Spinal cord (tissue), 10 donors: ENCODE data around the gene CUL1. TPM values are rescaled to one million over a fixed set of nuclear protein-coding genes. Genes with fewer than 3 reads are reported as not detected.

ENCODE experiments used
- DNase-seq, 6 donors: peaks; one replicate each; pipeline versions ENCODE4 v3.0.0 to v3.0.0-alpha.2; 2013 to 2015; ENCODE audit warnings: low spot score in 6 of 6, low read depth in 4 of 6
- H3K27ac ChIP-seq: one replicate; pipeline ENCODE4 v1.5.1; 2013; ENCODE audit warnings: low read depth, low read length, control low read depth
- H3K27me3 ChIP-seq: one replicate; pipeline ENCODE4 v1.6.1; 2013; ENCODE audit warnings: low read length; ENCODE audit not compliant: control insufficient read depth, insufficient read depth
- H3K36me3 ChIP-seq: one replicate; pipeline ENCODE4 v1.6.1; 2013; ENCODE audit warnings: low read length; ENCODE audit not compliant: control insufficient read depth, insufficient read depth
- H3K4me1 ChIP-seq: one replicate; pipeline ENCODE4 v1.6.1; 2013; ENCODE audit warnings: low read length; ENCODE audit not compliant: control insufficient read depth, insufficient read depth
- H3K4me3 ChIP-seq: one replicate; pipeline ENCODE4 v1.5.1; 2013; ENCODE audit warnings: low read depth, low read length, control low read depth
- H3K9me3 ChIP-seq: one replicate; pipeline ENCODE4 v1.6.1; 2013; ENCODE audit warnings: low read length; ENCODE audit not compliant: control insufficient read depth, insufficient read depth
- WGBS: methylation state at CpG from one replicate; pipeline ENCODE4 v1.1.5; 2013; ENCODE audit warnings: missing lambda C conversion rate; ENCODE audit not compliant: insufficient coverage; 5-methylcytosine and 5-hydroxymethylcytosine counted together
- polyA plus RNA-seq, 2 donors: library from polyadenylated mRNA; unstranded; fragments of 120-200 nt; gene quantifications; one replicate each; pipeline ENCODE4 v1.2.1, GENCODE V29; 2013; ENCODE audit not compliant: insufficient read length in 2 of 2
- total RNA-seq, 2 donors: library from RNA; depleted of rRNA in 1 of 2; stranded (reverse); fragments of 120-200 nt in 1 of 2; fragments of >200 nt in 1 of 2; gene quantifications; one replicate each; pipeline versions ENCODE4 v1.2.3 to v1.2.4, GENCODE V29; 2013 to 2014
- donor health status: healthy.

Gene CUL1
- total and polyA plus RNA-seq, 4 donors: 48.4 to 61.4 (median 53.1) TPM

DNA sequence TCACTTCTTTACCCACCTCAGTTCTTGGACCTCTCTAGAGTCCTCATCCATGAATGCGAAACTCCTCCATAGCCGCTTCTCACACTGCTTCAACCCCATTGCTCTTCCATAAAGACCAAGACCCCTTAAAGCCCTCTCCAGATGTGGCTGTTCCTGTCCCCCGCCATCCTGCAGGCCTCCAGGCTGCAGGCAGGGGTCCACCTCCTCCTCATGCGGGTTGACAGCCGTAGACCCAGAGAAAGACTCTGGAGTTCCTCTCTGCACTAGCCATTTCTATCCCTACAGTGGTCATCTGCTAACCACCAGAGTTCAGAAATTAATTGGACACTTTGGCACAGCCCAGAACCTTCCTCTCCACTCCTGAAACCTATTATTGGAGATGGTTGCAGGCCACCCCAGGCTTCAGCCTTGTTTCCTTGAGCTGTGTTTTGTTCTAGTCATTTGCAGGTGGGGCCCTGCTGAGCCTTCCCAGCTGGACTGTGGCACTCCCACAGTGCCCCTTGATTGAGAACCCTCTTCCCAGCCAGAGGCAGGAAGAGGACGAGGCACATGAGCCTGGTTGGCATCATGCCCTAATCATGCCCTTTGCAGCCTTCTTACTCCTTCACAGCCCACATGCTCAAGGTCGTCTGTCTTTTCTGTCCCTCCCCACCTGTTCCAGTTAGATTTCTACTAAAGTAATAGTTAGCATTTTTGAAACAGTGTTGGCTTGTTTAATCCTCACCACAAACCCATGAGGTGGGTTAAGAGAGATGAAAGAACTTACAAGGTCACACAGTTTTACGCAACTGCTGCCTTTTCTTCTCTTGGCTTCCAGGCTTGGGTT lies 23.9 kb downstream of the CUL1 start:
- H3K9me3 ChIP-seq: no peaks in the 10 kb centered on the region
- H3K4me3 ChIP-seq: no peak overlapping the region
- DNase-seq: no peak
- WGBS: 87% methylated on average over 7 of the region's 8 CpGs
- H3K27ac ChIP-seq: no peak overlapping the region
- H3K36me3 ChIP-seq: peaks cover 3% of the 10 kb centered on the region
- peaks cover 9% of the 10 kb centered on the region for H3K4me1 ChIP-seq
- no peaks in the 10 kb centered on the region for H3K27me3 ChIP-seq

GRCh38 chr7:148723166-148723559 lies 24.5 kb downstream of the CUL1 start:
- H3K27me3 ChIP-seq: no peaks in the 10 kb centered on the region
- peaks cover 3% of the 10 kb centered on the region for H3K36me3 ChIP-seq
- H3K4me3 ChIP-seq: no peak overlapping the region
- peaks cover 9% of the 10 kb centered on the region for H3K4me1 ChIP-seq
- H3K27ac ChIP-seq: no peak overlapping the region
- no peaks in the 10 kb centered on the region for H3K9me3 ChIP-seq
- 95% methylated on average over 2 of the region's 2 CpGs for WGBS
- DNase-seq: no peak

GRCh38 chr7:148723846-148724245 lies 25.1 kb downstream of the CUL1 start:
- peaks cover 3% of the 10 kb centered on the region for H3K36me3 ChIP-seq
- WGBS: no CpG with 5 or more reads among the region's 3 CpGs
- no peaks in the 10 kb centered on the region for H3K9me3 ChIP-seq
- no peak overlapping the region for H3K27ac ChIP-seq
- no peak overlapping the region for H3K4me3 ChIP-seq
- no peak for DNase-seq
- peaks cover 9% of the 10 kb centered on the region for H3K4me1 ChIP-seq
- no peaks in the 10 kb centered on the region for H3K27me3 ChIP-seq

- peaks cover 9% of the 10 kb centered on the region for H3K4me1 ChIP-seq
- H3K27me3 ChIP-seq: no peaks in the 10 kb centered on the region
- no peak overlapping the region for H3K4me3 ChIP-seq
- 100% methylated on average over 1 of the region's 2 CpGs for WGBS
- H3K9me3 ChIP-seq: no peaks in the 10 kb centered on the region
- peaks cover 7% of the 10 kb centered on the region for H3K36me3 ChIP-seq
- DNase-seq: no peak
- H3K27ac ChIP-seq: no peak overlapping the region
These were observed 27.7 kb downstream of the CUL1 start for GRCh38 chr7:148726385-148726784.

- Histone ChIP-seq H3K36me3 (peaks cover 11% of the 10 kb centered on the region), H3K27me3 (no peaks in the 10 kb centered on the region), H3K27ac (no peak overlapping the region), H3K4me1 (peaks cover 7% of the 10 kb centered on the region), H3K9me3 (no peaks in the 10 kb centered on the region), H3K4me3 (no peak overlapping the region)
- DNase-seq: no peak
- 95% methylated on average over 11 of the region's 11 CpGs for WGBS
These were observed 29.0 kb downstream of the CUL1 start for GRCh38 chr7:148727501-148728278.

- Histone ChIP-seq H3K9me3 (no peaks in the 10 kb centered on the region), H3K27ac (no peak overlapping the region), H3K4me3 (no peak overlapping the region), H3K36me3 (peaks cover 17% of the 10 kb centered on the region), H3K27me3 (no peaks in the 10 kb centered on the region), H3K4me1 (peaks cover 12% of the 10 kb centered on the region)
- no peak for DNase-seq
- 76% methylated on average over 8 of the region's 12 CpGs for WGBS
These were observed 31.5 kb downstream of the CUL1 start for GRCh38 chr7:148729984-148730733.

GRCh38 chr7:148732862-148733261 lies 34.2 kb downstream of the CUL1 start:
- Histone ChIP-seq H3K4me3 (no peak overlapping the region), H3K9me3 (no peaks in the 10 kb centered on the region), H3K4me1 (peaks cover 9% of the 10 kb centered on the region), H3K27ac (no peak overlapping the region), H3K27me3 (no peaks in the 10 kb centered on the region), H3K36me3 (peaks cover 23% of the 10 kb centered on the region)
- DNase-seq: no peak
- no CpG with 5 or more reads among the region's 3 CpGs for WGBS

- H3K27me3 ChIP-seq: no peaks in the 10 kb centered on the region
- no peak overlapping the region for H3K27ac ChIP-seq
- no peak overlapping the region for H3K4me3 ChIP-seq
- peaks cover 9% of the 10 kb centered on the region for H3K4me1 ChIP-seq
- H3K9me3 ChIP-seq: no peaks in the 10 kb centered on the region
- H3K36me3 ChIP-seq: peaks cover 23% of the 10 kb centered on the region
- peak; percentile 15 to 65 (median 22) for DNase-seq
- WGBS: 38% methylated on average over 2 of the region's 2 CpGs
These were observed 34.8 kb downstream of the CUL1 start for GRCh38 chr7:148733496-148733895.

DNA sequence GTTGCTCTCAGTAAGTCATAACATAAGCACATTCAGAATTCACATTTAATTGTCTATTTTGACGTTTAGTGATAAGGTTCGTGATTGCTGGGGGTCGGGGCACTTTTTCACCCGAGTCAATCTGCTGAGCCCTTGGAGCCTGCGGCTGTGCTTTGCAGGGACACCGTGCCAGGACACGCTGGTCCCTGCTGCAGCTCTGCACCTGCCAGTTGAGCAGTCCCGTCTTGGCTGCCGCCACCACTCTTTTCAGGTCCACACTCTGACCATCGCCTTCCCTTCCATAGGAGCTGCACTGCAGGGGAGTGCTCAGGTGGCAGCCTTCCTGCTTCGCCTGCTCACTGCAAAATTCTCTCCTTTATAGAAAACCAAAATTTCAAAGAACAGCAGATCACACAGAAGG lies 36.4 kb downstream of the CUL1 start:
- H3K4me1 ChIP-seq: peaks cover 9% of the 10 kb centered on the region
- WGBS: 68% methylated on average over 10 of the region's 11 CpGs
- DNase-seq: no peak

More for the DNA sequence above, 36.4 kb downstream of the CUL1 start:
- Histone ChIP-seq H3K27me3 (no peaks in the 10 kb centered on the region), H3K36me3 (peaks cover 29% of the 10 kb centered on the region), H3K4me3 (no peak overlapping the region), H3K9me3 (no peaks in the 10 kb centered on the region), H3K27ac (no peak overlapping the region)
